Ishikawa (cell line): ENCODE measurements around the gene NUP153.

Source experiments
- CEBPB ChIP-seq: IDR thresholded peaks from 2 replicates; pipeline ENCODE4 v1.6.1; 2012
- CREB1 ChIP-seq: IDR thresholded peaks from 2 replicates; pipeline ENCODE4 v1.6.1; 2012; ENCODE audit warnings: low read depth
- EGR1 ChIP-seq: IDR thresholded peaks from 2 replicates; pipeline ENCODE4 v1.6.1; 2012
- EP300 ChIP-seq: IDR thresholded peaks from 2 replicates; pipeline ENCODE4 v1.6.1; 2012; ENCODE audit warnings: borderline replicate concordance
- FOXM1 ChIP-seq: IDR thresholded peaks from 2 replicates; pipeline ENCODE4 v1.6.1; 2012; ENCODE audit warnings: low read depth, borderline replicate concordance
- NFIC ChIP-seq: IDR thresholded peaks from 2 replicates; pipeline ENCODE4 v1.6.1; 2012
- RAD21 ChIP-seq: IDR thresholded peaks from 2 replicates; pipeline ENCODE4 v1.6.1; 2012; ENCODE audit warnings: low read depth
- REST ChIP-seq: IDR thresholded peaks from 2 replicates; pipeline ENCODE4 v1.6.1; 2012; ENCODE audit warnings: low read depth, mild to moderate bottlenecking
- TAF1 ChIP-seq: IDR thresholded peaks from 2 replicates; pipeline ENCODE4 v1.6.1; 2012; ENCODE audit warnings: low read depth, mild to moderate bottlenecking
- TCF12 ChIP-seq: IDR thresholded peaks from 2 replicates; pipeline ENCODE4 v1.6.1; 2012; ENCODE audit warnings: low read depth
- TEAD4 ChIP-seq: IDR thresholded peaks from 2 replicates; pipeline ENCODE4 v1.6.1; 2012
- YY1 ChIP-seq: IDR thresholded peaks from 2 replicates; pipeline ENCODE4 v1.6.1; 2012; ENCODE audit warnings: low read depth
- ZBTB7A ChIP-seq: IDR thresholded peaks from 2 replicates; pipeline ENCODE4 v1.6.1; 2012; ENCODE audit warnings: low read depth
- TF ChIP-seq, protein P1 (sequence below): IDR thresholded peaks from 2 replicates; pipeline ENCODE4 v1.6.1; 2012
- TF ChIP-seq, protein P2 (sequence below): IDR thresholded peaks from 2 replicates; pipeline ENCODE4 v1.6.1; 2012

The NUP153 gene

DNA sequence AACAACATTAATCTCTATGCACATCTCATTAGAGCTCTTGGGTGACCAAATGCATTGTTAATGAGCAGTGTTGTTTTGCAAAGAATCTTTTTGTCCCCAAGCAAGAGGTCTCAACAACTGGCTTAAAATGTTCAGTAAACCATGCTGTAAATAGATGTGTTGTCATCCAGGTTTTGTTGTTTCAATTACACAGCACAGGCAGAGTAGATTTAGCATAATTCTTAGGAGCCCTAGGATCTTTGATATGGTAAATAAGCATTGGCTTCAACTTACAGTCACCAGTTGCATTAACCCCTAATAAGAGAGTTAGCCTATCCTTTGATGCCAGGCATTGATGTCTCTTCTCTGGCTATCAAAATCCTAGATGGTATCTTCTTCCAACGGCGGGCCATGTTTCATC, 23.3 kb downstream of the NUP153 start:
- TF ChIP-seq, protein P1, sequence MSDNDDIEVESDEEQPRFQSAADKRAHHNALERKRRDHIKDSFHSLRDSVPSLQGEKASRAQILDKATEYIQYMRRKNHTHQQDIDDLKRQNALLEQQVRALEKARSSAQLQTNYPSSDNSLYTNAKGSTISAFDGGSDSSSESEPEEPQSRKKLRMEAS, result no peak
- TF ChIP-seq EGR1 (no peak), TAF1 (no peak), CREB1 (no peak), YY1 (no peak), CEBPB (no peak), TEAD4 (no peak), EP300 (no peak), RAD21 (no peak), NFIC (no peak), REST (no peak), FOXM1 (no peak), TCF12 (no peak), ZBTB7A (no peak)
- TF ChIP-seq, protein P2, sequence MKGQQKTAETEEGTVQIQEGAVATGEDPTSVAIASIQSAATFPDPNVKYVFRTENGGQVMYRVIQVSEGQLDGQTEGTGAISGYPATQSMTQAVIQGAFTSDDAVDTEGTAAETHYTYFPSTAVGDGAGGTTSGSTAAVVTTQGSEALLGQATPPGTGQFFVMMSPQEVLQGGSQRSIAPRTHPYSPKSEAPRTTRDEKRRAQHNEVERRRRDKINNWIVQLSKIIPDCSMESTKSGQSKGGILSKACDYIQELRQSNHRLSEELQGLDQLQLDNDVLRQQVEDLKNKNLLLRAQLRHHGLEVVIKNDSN, result no peak

- no peak for TF ChIP-seq TAF1
- no peak for TF ChIP-seq CREB1
- TF ChIP-seq, protein P1, result no peak
Observed at GRCh38 chr6:17679726-17680125, 27.0 kb downstream of the NUP153 start.

DNA sequence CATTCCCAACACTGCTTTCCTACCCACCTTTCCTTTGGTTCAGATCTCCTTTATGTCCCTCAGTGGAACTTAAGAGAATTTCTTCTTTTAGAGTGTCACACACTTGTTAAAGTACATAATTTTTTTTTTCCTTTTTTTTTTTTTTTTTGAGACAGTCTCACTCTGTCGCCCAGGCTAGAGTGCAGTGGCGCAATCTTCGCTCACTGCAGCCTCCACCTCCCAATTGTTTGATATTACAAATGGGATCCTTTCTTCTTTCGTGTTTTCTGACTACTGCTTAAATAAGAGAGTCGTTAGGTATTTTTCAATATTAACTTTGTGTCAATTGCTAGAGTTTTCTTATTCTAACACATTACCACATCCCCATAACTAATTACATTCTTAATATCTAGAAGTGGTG, 29.1 kb downstream of the NUP153 start:
- TF ChIP-seq FOXM1 (no peak), TEAD4 (no peak)

- TF ChIP-seq NFIC (no peak), YY1 (no peak), CREB1 (no peak), REST (no peak), TAF1 (no peak), RAD21 (no peak), CEBPB (no peak), FOXM1 (no peak), EGR1 (no peak), ZBTB7A (no peak), TCF12 (no peak), TEAD4 (no peak)
- TF ChIP-seq, protein P2, result no peak
- TF ChIP-seq, protein P1, result no peak
Observed at GRCh38 chr6:17673543-17674254, 33.0 kb downstream of the NUP153 start.

DNA sequence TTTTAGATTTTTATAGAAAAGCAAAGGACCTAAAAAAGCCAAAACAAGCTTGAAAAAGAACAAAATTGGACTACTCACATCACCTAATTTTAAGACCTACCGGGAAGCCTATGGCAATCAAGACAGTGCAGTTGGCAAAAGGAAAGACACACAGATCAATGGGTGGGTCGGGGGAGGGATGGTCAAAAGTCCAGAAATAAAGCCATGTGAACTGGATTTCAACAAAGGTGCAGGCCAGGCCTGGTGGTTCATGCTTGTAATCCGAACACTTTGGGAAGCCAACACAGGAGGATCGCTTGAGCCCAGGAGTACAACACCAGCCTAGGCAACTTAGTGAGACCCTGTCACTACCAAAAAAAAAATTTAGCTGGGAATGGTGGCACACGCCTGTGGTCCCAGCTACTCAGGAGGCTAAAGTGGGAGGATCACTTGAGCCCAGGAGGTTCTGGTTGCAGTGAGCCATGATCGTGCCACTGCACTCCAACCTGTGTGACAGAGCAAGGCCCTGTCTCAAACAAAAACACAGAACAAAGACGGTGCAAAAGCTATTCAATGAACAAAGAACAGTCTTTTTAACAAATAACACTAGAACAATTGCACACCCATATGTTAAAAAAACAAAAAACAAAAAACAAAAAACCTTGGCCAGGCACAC, 34.5 kb downstream of the NUP153 start:
- TF ChIP-seq TEAD4 (no peak), ZBTB7A (no peak), RAD21 (no peak), TCF12 (no peak), CREB1 (no peak), NFIC (no peak), FOXM1 (no peak), CEBPB (no peak)
- TF ChIP-seq, protein P2, result no peak

DNA sequence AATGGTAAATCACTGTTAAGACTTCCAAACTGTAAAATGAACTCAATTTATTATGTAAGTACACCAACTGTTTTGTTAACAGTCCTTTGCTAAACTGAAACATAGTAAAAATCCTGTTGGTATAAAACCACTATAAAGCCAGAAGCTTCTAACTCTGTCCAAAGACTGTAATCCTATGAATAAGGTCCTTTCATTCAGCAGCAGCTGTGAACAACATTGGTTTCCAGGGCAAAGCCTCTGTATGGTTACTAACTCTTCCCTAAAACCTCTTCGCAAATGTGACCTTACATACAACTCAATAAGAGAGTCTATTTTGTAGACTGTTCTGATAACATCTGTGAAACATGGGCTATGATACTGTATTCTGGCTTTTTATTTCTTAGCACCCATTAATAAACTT, 40.1 kb downstream of the NUP153 start:
- no peak for TF ChIP-seq REST
